GM18867 (cell line): ENCODE results near the gene SPEM1.

Source experiments
- ATAC-seq: cut with Tn5 transposase; IDR thresholded peaks from one replicate; pipeline ENCODE4 v1.9.1; 2021; ENCODE audit warnings: mild to moderate bottlenecking, moderate library complexity; ENCODE audit not compliant: unreplicated experiment

Gene SPEM1

DNA sequence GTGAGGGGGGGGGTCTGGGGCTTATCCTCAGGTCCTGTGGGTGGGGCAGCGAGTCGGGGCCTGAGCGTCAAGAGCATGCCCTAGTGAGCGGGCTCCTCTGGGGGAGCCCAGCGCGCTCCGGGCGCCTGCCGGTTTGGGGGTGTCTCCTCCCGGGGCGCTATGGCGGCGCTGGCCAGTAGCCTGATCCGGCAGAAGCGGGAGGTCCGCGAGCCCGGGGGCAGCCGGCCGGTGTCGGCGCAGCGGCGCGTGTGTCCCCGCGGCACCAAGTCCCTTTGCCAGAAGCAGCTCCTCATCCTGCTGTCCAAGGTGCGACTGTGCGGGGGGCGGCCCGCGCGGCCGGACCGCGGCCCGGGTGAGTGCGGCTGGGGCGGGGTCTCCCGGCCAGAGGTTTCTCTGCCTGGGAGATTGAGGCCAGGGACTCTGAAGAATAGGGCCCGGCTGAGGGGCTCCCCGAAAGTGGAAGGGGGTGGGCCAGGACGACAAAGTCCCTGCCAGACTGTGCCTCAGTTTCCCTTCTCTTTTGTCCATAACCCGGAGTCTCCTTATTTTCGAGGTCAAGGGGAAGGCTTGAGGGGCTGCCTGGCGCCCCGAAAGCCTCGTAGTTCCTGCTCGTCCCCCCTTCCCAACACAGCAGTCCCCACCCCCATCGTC is 19.5 kb downstream of the SPEM1 start, which contains the start of gene FGF11:
Gene FGF11, plus strand, starts transcription at position 51 of the 651 bp plus-strand sequence. Its CDS starts 109 bp downstream, at position 160.
- no peak for ATAC-seq

DNA sequence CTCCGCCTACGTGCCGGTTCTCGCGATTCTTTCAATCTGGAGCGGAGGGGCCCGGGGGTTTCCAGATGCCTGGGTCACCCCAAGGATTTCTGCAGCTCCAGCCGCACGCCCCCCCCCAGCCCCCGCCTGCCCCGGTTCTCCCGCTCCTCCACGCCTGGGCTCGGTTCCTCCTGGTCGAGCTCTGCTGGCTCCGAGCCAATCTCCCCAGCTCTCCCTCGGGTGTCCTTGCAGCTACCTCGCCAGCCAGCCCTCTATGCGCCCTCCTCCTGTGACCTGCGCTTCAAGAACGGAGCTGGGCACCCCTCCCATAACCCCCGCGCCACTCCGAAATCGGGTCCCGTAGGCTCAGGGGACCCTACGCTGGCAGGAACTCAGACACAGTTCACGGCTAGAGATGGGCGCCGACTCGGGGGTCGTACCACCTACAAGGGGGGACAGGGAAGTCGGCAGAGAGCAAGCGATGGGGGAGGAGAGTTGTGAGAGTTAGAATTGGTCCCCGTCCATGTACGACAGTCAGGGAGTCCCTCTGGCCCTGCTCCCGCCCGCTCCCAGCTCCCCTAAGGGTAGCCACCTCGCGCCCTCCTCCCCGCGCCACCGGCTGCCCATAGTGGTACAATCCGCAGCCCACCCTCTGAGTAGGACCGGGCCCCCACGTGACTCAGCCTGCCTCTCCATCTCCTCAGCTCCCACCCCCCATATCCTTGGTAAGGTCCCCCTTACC is 20.1 kb downstream of the SPEM1 start:
- no peak for ATAC-seq

DNA sequence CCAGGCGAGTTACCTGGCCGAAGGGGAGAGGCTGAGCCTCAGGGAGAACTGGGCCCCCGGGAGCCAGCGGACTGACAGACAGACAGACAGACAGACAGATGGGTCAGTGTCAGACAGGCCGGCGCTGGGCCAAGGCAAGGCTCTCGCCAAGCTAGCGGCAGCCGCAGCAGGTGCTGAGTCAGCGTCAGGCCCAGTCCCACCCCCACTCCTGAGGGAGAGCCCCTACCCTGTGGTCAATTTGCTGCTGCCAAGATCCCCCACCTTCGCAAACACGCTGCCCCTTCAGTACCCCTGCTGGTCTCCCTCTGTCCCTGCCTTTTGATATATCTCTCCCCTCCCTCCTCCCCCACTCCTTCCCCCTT is 20.7 kb downstream of the SPEM1 start:
- ATAC-seq, result no peak

DNA sequence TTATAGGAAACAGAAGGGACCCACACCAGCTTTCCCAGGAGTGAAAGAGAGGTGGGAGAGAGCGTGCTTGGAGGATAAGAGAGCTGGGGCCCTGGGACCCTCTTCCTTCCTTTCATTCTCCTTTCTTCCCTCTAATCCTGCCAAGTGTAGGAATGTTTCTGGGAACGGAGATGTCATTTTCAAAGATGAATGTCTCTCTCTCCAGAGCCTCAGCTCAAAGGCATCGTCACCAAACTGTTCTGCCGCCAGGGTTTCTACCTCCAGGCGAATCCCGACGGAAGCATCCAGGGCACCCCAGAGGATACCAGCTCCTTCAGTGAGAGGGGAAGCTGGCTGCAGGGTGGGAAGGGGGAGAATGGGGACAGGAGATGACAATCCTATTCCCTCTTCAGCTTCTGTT is 21.1 kb downstream of the SPEM1 start:
- ATAC-seq, result no peak

DNA sequence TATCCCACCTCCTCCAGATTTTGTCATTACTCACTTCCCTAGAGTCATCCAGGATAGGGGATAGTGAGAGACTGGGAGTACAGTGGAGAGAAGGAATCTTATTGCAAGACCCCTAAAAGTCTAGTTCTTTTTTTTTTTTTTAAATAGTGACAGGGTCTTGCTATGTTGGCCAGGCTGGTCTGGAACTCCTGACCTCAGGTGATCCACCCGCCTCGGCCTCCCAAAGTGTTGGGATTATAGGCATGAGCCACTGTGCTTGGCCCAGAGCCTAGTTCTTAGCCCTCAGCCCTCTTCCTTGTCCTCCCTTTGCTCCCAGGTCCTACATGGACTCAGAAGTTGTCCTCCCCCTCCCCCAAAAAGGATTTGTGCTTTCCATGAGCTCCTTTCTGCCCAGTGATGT is 22.0 kb downstream of the SPEM1 start:
- no peak for ATAC-seq

DNA sequence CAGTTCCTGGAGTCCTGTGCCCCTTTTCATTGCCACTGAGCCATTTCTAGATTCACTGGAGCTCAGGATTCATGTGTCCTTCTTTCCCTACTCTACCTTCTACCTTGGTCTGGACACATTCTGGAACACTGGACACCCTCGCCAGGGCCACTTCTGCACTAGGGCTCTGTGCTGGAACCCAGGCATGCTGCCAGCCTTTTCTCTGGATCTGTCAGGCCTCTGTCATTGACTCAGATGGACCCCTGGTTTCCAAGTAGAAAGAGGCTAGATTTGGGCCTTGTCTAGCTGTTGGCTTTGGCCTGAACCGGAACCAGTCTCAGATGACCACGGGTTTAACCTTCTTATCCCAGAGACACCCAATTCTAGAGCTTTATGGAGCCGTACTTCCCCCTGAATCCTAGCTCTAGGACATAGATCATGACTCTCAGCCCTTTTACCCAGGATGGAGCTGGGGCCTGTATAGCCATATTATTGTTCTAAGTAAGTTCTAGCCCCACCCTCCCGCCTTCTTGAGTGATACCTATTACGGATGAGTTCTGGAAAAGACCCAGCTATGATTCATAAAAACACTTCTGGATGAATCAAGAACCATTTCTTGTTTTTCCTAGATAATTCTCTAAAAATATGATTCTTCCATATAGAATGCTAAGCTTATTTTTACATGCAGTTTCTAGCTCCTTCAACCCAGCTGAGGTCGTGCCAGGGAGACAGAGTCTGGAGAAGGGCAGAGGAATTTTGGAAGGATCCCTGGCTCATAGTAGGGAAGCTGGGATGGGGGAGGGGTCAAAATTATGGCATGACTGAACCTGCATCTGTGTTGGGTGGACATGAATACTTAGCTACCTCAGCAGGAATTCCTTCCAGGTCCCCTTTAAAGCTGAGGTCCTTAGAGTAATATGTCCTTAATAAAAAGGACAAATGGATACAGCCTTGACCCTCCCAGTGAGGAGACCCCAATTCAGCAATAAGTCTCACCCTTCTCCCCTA is 23.7 kb downstream of the SPEM1 start:
- no peak for ATAC-seq

DNA sequence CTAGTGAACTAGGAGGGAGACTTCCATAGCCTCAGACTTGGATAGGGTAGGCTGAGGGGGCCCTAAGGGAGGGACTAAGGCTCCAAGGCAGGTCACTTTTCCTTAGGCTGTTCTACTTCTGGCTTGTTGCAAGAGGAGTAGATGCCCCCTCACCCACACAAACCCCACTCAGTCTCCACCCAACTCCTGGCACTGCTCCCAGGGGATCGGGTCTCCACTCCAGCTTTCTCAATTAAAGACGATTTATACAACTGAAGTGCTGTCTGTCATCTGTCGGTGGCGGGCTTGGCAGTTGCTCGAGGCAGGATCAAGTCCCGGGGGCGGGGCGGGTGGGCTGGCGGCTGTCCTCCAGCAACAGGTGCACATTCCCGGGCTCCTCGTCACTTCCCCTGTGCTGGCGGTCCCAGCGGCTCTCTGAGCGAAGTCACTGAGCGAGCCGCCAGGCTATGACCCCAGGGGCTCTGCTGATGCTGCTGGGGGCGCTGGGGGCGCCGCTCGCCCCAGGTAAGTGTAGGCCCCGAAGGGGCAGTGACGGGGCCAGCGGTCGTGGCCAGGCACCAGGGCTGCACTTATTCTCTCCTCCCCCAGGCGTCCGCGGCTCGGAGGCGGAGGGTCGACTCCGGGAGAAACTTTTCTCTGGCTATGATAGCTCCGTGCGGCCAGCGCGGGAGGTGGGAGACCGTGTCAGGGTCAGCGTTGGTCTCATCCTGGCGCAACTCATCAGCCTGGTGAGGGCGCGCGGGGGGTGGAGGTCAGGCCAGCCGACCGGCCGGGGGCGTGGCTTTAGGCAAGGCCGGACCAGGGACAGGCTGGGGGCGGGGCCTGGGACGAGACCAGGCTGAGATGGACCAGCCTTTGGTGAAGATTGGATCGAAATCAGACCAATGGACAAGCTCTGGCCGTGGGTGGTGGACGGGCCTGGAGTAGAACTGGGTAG is 24.8 kb downstream of the SPEM1 start, which contains the start of gene CHRNB1:
Gene CHRNB1, plus strand, starts transcription at position 380 of the 937 bp plus-strand sequence. Its CDS starts 67 bp downstream, at position 447.
- ATAC-seq, result no peak

DNA sequence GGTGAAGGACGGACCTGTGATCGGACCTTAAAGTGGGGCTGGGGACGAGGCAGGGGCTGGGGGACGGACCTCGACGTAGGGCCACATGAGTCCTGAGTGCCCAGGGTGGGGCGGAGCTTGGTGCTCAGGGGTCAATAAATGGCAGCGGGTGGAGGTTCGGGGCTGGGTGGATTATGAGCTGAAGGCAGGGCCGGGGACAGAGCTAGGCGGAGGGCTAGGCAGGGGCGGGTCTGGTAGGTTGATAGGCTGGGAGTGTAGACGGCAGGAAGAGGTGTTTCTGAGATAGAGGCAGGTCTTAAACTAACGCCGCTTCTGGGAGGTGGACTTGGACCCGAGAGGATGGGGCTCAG is 25.5 kb downstream of the SPEM1 start:
- ATAC-seq, result no peak

DNA sequence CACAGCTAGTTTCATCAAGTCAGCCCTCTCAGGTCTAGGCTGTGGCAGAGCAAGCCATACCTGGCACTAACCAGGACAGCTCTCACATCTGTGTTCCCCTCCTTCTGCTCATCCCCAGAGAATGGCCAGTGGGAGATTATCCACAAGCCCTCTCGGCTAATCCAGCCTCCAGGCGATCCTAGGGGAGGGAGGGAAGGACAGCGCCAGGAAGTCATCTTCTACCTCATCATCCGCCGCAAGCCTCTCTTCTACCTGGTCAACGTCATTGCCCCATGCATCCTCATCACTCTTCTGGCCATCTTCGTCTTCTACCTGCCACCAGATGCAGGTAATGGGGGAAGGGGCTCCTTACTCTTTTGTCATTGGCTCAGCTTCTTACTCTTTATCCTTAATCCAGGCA is 28.3 kb downstream of the SPEM1 start:
- ATAC-seq, result no peak

DNA sequence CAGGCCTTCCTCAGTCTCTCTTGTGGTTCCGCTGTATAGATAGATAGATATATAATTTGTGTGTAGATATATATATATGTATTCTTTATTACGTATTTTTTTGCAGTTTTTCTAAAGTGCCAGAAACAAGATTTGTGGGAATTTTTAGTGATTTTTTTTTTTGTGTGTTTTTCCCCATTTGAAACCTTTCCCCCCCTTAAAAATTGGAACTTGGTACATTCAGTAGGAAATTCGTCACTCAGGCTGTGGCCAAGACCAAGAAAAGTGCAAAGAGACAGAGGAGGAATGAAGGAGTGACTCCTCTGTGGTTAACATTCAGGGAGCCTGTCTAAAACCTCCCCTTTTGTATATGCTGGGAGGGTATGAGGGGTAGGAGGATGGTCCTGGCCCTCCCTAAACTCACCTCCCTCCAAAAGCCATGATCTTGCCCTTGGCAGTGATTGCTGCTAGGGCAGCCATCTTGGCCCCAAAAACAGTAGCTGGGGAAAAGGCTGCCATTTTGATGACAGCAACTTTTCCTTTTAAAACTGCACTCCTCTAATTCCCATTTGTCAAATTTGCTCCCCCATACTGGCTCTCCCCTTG is 39.9 kb downstream of the SPEM1 start:
- no peak for ATAC-seq

DNA sequence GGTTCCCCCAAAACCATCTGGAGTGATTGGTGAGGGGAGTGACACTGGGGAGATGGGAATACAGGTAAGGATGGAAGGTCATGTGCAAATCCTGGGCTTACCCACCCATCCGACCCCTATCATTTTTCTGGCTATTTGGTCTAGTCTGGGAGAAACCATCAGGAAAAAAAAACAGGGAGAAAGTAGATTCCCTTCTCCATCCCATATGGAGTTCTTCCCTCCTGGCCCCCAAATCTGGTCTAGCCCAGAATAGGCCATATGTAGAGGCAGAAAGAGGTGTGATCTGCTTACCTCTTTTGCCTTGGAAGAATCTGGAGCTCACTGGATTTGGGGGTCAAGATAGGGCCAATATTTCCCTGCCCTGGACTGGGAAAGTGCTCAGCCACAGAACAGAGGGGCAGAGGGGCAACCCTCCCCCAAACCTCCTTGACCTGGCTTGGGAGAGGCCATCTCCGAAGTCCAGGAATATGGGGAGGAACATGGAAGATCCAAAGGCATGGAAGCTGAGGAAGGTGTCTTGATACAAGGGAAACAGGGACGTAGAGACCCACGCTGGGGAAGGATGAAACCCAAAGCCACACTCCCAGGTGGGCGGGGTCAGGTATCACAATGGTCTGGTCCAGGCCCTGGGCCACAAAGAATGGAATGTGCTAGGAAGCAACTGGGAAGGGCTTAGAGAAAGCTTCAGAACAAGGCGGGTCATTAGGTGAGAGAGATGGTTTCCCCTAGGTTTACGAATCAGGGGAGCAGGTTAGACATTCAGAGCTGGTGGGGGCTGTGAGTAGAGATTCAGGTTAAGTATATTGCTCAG is 40.9 kb downstream of the SPEM1 start:
- ATAC-seq, result no peak

DNA sequence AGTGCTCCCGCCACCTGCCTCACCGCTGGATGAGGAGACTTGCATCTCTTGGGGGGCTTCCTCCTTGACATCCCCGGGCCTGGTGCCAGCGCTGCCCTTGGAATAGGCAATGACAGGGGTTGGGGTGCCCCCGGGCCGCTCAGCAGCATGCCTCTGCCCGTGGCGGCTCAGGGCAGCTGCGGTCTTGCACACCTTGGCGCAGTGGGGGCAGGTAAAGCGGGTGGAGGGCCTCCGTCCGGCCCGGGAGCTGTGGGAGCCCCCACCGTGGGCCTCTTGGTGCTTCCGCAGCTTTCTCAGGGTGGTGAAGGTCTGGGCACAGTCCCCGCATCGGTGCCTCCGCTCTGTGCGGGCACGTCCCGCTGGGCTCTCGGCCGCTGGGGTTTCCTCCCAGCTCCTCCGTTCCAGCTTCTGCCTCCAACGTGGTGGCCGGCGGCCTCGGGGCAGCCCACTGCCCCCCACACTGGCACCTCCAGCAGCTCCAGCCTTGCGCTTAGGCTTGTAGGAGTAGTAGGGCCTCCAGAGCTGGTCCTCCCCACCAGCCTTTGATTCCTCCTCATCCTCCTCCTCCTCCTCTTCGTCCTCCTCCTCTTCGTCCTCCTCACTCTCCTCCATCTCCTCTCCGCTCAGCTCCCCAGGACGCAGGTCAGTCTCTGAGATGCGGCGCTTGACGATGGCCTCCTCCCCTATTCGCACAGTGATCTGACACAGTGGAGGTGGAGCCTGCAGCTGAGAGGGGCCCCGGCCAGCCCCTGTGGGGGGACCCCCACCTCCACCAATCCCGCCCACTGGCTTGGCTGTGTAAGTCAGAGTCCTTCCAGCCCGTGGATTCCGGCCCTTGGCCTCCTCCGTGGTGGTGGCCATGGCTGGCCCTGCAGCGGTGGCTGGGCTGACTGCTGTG is 42.6 kb downstream of the SPEM1 start:
- no peak for ATAC-seq

DNA sequence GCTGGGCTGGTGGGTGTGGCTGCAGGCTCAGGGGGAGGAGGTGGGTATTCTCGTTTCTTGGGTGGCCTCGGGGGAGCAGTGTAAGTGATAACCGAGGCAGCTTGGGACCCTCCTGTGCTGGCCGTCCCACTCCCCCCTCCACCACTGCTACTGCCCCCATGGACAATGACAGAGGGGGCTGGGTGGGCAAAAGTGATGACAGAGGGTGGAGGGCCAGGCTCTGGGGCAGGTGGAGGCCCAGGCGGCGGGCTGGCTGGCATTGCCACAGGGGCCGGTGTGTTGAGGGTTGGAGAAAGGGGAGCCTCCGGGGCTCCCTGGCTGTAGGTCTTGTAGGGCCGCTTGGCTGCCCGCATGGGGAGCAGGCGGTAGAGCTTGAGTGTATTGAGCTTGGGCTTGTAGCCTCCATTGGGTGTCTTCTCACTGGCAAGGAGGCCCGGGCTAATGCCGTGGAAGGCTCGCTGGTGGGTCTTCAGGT is 43.3 kb downstream of the SPEM1 start:
- no peak for ATAC-seq

DNA sequence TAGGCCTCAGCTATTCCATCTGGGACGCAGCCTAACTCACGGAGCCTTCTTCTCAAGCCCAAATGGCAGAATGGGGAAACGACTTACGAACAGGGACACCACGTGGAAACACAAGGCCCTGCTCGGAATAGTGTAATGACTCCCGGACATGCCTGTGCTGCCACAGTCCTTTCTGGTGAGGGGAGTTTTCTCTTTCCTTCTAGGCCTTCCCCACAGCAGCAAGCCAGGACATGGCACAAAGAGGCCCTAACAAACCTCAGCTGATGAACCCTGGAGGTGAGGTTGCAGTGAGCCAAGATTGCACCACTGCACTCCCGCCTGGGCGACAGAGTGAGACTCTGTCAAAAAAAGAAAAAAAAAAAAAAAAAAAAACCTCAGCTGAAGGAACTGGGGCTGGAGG is 44.0 kb downstream of the SPEM1 start:
- ATAC-seq, result no peak

DNA sequence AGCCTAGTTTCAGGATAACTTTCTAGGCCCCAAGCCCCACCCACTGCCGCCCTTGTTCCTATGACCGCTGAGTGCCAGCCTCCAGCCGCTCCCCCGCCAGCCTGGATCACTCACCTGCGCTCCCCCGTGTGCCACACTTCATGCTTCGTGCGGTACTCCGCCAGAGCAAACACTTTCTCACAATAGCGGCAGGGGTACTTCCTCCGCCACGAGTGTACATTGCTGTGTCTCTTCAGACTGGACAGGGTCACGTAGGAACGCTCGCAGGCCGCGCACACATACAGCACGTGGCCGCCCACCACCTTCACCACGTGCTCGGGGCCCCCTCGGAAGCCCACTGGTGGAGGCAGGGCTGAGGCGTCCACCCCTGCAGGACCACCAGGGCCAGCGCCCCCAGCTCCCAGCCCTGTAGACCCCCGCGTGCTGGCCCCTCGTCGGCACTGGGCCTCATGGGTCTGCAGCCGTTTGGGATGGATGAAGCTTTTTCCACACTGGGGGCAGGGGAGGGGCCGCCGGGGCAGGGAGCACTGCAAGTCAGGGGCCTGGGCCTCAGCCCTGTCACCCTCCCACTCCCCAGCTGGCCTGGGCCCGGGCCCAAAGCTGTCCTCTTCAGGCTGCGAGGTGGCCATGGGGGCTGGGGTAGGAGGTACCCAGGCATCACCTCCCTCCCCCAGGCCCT is 45.6 kb downstream of the SPEM1 start:
- ATAC-seq, result no peak

DNA sequence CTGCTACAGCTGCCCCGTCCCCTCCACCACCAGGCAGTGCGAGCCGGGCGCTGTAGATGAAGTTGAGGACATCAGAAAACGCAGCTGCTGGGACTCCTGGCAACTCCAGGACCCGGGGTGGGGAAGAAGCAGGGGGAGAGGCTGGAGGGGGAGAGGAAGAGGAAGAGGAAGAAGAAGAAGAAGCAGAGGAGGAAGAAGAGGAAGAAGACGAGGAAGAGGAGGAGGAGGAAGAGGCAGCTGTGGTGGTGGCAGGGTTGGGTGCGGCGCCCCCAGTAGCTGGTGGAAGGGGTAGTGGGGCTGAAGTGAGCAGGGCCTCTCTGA is 46.2 kb downstream of the SPEM1 start:
- ATAC-seq, result no peak

DNA sequence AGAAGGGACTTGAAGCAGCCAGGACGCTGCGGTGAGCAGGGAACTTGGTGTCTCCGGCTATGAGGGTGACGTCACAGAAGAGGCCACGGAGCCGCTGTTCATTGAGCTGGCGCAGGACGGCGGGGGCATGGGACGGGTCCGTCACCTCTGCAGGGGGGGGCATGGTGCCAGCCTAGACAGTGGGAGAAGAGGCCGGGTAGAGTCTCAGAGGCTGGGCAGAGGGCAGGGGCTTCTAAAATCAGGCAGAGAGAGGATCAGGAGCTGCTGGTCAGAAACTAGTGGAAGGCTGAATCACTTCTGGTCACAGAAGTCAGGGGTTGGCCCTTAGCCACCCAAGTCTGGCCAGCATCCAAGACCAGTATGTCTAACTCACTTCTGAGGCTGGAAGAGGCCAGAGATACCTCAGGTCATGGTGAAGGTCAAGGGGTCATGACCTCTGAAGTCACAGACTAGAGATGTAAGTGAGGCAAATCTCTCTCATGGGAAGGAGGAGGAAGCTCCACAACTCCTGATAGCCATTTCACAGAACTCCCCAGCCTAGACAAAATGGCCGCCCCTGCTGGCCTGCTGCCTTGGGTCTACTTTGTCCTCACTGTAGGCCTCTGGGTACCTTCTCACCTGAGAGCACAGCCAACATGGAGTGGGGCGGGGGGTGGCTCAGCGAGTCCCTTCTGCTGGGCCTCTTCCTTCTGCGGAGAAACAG is 46.7 kb downstream of the SPEM1 start:
- no peak for ATAC-seq
